Lower lobe of right lung (tissue), 2 donors: Measurements from ENCODE around the gene FAM120B. TPM values are rescaled to one million over a fixed set of nuclear protein-coding genes. Genes with fewer than 3 reads are reported as not detected.
"Not testable (repeated sequence)": the region's sequence is repeated elsewhere in the genome, so short reads cannot be mapped to it uniquely, and the experiment has no call there.

ENCODE experiments used
- ATAC-seq, 2 donors: fragments of 200-7000 bp; cut with Tn5 transposase; one replicate each; pipeline ENCODE4 v1.9.1; 2020 to 2022; ENCODE audit warnings: mild to moderate bottlenecking in 2 of 2, moderate library complexity in 2 of 2
- DNase-seq: peaks from one replicate; pipeline ENCODE4 v3.0.0-alpha.2; 2020
- H3K27ac ChIP-seq: fragments of 200-600 bp; one replicate; pipeline ENCODE4 v1.8.0; 2022
- H3K27me3 ChIP-seq: fragments of 200-600 bp; one replicate; pipeline ENCODE4 v1.8.0; 2022; ENCODE audit warnings: low read depth
- H3K36me3 ChIP-seq: fragments of 200-600 bp; one replicate; pipeline ENCODE4 v1.8.0; 2022; ENCODE audit warnings: mild to moderate bottlenecking
- H3K4me1 ChIP-seq: fragments of 200-600 bp; one replicate; pipeline ENCODE4 v1.8.0; 2022
- H3K4me3 ChIP-seq: fragments of 200-600 bp; one replicate; pipeline ENCODE4 v1.8.0; 2022; ENCODE audit warnings: mild to moderate bottlenecking
- H3K9me3 ChIP-seq: fragments of 200-600 bp; one replicate; pipeline ENCODE4 v1.8.0; 2022
- intact Hi-C: fragments of 100-400 bp; cut with DNase I; formaldehyde crosslinking; loops from one replicate; pipeline ENCODE4 v1.11.0; 2022
- total RNA-seq: library from RNA; stranded (reverse); fragmentation: NEBNext Ultra II Directional; extraction: Animal tissue kit (Norgen Biotek cat#: 25700); gene quantifications from one replicate; pipeline ENCODE4 v1.2.1, GENCODE V29; 2021
- TF ChIP-seq, protein P1 (sequence below): fragments of 200-600 bp; IDR thresholded peaks from one replicate; pipeline ENCODE4 v1.8.0; 2022; ENCODE audit warnings: antibody characterized with exemption, mild to moderate bottlenecking
- donor health status: DM: no; HTN: yes; CAD: no; lungs with severe emphysema.

Gene FAM120B
- total RNA-seq, 1 donor from 2014 or later: 29.0 TPM

DNA sequence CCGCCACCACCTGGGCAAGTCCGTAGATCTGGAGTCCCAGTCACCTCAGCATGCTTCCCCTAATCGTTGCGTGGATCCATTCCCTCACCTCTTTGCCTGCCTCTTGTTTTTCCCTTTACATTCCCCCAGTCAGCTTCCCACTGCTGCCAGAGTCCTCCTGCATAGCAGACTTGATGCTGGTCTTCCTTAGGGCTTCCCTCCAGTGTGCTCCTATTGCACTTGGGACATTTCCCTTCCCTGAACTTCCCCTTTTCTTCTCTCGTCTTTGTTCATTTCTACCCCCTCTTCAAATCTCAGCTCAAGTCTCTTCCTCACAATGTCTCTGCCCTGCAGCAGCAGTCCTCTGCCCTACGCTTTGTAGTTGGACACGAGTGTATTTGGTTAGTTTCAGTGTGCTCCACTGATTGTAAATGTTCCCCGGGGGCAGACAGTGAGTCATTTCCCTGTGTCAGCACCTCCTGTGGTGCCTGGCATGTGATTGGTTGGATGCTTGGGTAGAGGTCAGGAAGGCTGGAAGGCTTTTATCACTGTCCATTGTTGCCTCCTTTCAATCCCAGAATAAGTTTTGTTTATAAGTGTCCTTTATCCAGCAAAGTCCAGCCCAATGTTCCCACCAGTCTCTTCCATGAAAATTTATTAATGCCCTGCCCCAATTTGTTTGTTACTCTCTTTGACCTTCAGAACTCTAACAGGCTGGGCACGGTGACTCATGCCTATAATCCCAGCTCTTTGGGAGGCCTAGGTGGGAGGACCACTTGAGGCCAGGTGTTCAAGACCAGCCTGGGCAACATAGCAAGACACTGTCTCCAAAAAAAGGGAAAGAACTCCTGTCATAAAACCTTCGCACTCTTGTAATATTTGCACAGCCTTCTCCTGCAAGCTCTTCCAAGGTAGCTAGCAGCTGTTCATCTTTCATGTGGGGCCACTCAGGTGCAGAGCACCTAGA lies 38.3 kb downstream of the FAM120B start:
- Histone ChIP-seq H3K9me3 (no peaks in the 10 kb centered on the region), H3K36me3 (peaks cover 61% of the 10 kb centered on the region), H3K4me1 (peaks cover 7% of the 10 kb centered on the region), H3K27me3 (no peaks in the 10 kb centered on the region), H3K27ac (peak overlapping the region; percentile 48), H3K4me3 (no peak overlapping the region)
- ATAC-seq: peak; percentile 70 to 79
- TF ChIP-seq, protein P1, sequence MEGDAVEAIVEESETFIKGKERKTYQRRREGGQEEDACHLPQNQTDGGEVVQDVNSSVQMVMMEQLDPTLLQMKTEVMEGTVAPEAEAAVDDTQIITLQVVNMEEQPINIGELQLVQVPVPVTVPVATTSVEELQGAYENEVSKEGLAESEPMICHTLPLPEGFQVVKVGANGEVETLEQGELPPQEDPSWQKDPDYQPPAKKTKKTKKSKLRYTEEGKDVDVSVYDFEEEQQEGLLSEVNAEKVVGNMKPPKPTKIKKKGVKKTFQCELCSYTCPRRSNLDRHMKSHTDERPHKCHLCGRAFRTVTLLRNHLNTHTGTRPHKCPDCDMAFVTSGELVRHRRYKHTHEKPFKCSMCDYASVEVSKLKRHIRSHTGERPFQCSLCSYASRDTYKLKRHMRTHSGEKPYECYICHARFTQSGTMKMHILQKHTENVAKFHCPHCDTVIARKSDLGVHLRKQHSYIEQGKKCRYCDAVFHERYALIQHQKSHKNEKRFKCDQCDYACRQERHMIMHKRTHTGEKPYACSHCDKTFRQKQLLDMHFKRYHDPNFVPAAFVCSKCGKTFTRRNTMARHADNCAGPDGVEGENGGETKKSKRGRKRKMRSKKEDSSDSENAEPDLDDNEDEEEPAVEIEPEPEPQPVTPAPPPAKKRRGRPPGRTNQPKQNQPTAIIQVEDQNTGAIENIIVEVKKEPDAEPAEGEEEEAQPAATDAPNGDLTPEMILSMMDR: no peak
- DNase-seq: no peak
- intact Hi-C loops: no loop called here

DNA sequence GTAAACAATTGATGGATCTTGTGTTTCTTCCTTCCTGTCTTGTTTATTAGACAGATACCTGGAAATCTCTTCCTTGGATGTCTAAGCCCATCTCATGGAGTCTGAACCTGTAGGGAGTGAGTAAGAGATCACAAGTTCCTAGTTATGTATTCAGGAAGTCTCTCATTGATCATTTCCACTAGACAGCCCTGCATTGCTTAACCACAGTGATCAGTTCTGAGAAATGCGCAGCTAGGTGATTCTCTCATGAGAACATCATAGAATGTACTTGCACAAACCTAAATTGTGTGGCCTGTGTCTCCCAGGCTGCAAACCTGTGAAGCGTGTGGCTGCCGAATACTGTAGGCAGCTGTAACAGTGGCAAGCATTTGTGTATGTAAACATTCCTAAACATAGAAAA lies 39.1 kb downstream of the FAM120B start:
- H3K4me3 ChIP-seq: no peak overlapping the region
- peaks cover 64% of the 10 kb centered on the region for H3K36me3 ChIP-seq
- peaks cover 7% of the 10 kb centered on the region for H3K4me1 ChIP-seq
- peak overlapping the region; percentile 38 for H3K27ac ChIP-seq
- intact Hi-C loops: no loop called here
- no peak for ATAC-seq
- H3K27me3 ChIP-seq: no peaks in the 10 kb centered on the region
- no peaks in the 10 kb centered on the region for H3K9me3 ChIP-seq
- TF ChIP-seq, protein P1: no peak
- no peak for DNase-seq

GRCh38 chr6:170346649-170347048 lies 40.1 kb downstream of the FAM120B start:
- DNase-seq (no peak), ATAC-seq (no peak)
- no peaks in the 10 kb centered on the region for H3K9me3 ChIP-seq
- H3K36me3 ChIP-seq: peaks cover 61% of the 10 kb centered on the region
- TF ChIP-seq, protein P1: no peak
- H3K4me1 ChIP-seq: peaks cover 7% of the 10 kb centered on the region
- intact Hi-C loops: no loop called here
- no peak overlapping the region for H3K27ac ChIP-seq
- H3K4me3 ChIP-seq: no peak overlapping the region
- no peaks in the 10 kb centered on the region for H3K27me3 ChIP-seq

GRCh38 chr6:170347091-170347490 lies 40.5 kb downstream of the FAM120B start:
- DNase-seq (no peak), ATAC-seq (no peak)
- Histone ChIP-seq H3K4me1 (peaks cover 7% of the 10 kb centered on the region), H3K9me3 (no peaks in the 10 kb centered on the region), H3K27ac (no peak overlapping the region), H3K27me3 (no peaks in the 10 kb centered on the region), H3K36me3 (peaks cover 56% of the 10 kb centered on the region), H3K4me3 (no peak overlapping the region)
- TF ChIP-seq, protein P1: no peak
- intact Hi-C loops: no loop called here

GRCh38 chr6:170347975-170348374 lies 41.4 kb downstream of the FAM120B start:
- H3K27ac ChIP-seq: no peak overlapping the region
- no peak for ATAC-seq
- intact Hi-C loops: no loop called here

GRCh38 chr6:170351456-170351855 lies 44.9 kb downstream of the FAM120B start:
- ATAC-seq, H3K27ac ChIP-seq, H3K4me3 ChIP-seq, intact Hi-C loops, H3K27me3 ChIP-seq, H3K9me3 ChIP-seq, H3K4me1 ChIP-seq, DNase-seq: not testable (repeated sequence)
- peaks cover 36% of the 10 kb centered on the region for H3K36me3 ChIP-seq

More at GRCh38 chr6:170347975-170348374, 41.4 kb downstream of the FAM120B start:
- H3K36me3 ChIP-seq: peaks cover 56% of the 10 kb centered on the region
- H3K9me3 ChIP-seq: no peaks in the 10 kb centered on the region
- DNase-seq: no peak
- H3K27me3 ChIP-seq: no peaks in the 10 kb centered on the region
- peaks cover 7% of the 10 kb centered on the region for H3K4me1 ChIP-seq
- no peak overlapping the region for H3K4me3 ChIP-seq
- TF ChIP-seq, protein P1: no peak

DNA sequence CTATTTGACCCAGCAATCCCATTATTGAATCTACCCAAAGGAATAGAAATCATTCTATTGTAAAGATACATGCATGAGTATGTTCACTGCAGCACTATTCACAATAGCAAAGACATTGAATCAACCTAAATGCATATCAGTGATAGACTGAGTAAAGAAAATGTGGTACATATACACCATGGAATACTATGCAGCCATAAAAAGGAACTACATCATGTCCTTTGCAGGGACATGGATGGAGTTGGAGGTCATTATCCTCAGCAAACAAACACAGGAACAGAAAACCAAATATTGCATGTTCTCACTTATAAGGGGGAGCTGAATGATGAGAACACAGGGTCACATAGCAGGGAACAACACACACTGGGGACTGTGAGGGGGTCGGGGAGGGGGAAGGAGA lies 48.6 kb downstream of the FAM120B start:
- H3K27ac ChIP-seq: not testable (repeated sequence)

More for the DNA sequence above, 48.6 kb downstream of the FAM120B start:
- DNase-seq, H3K27me3 ChIP-seq, H3K4me1 ChIP-seq, intact Hi-C loops, ATAC-seq, H3K4me3 ChIP-seq, H3K9me3 ChIP-seq: not testable (repeated sequence)
- H3K36me3 ChIP-seq: peaks cover 49% of the 10 kb centered on the region
